T-helper 17 cell (primary cell): ENCODE data around the gene ADARB2. TPM values are rescaled to one million over a fixed set of nuclear protein-coding genes. Genes with fewer than 3 reads are reported as not detected.
A peak's percentile ranks its signal among the peaks of the same experiment; 100 is the strongest.
"Not testable (repeated sequence)": the region's sequence is repeated elsewhere in the genome, so short reads cannot be mapped to it uniquely, and the experiment has no call there.

Source experiments
- ATAC-seq: fragments of 150-1000 bp; cut with Tn5 transposase; 2 replicates; pipeline ENCODE4 v1.10.0; 2021; ENCODE audit warnings: mild to moderate bottlenecking, moderate library complexity
- DNase-seq, 3 donors: peaks; one replicate each; pipeline versions ENCODE4 v3.0.0 to v3.0.0-alpha.2; 2020 to 2021
- H3K9me3 ChIP-seq: one replicate; pipeline ENCODE4 v1.7.0; 2013; ENCODE audit warnings: low read length, mild to moderate bottlenecking; ENCODE audit not compliant: control insufficient read depth, poor library complexity, severe bottlenecking
- H3K27ac Mint-ChIP-seq: one replicate; pipeline ENCODE4 v1.8.0; 2022; ENCODE audit warnings: mild to moderate bottlenecking, moderate library complexity, mixed read lengths
- H3K27me3 Mint-ChIP-seq: one replicate; pipeline ENCODE4 v1.8.0; 2022; ENCODE audit warnings: mixed read lengths
- H3K36me3 Mint-ChIP-seq: one replicate; pipeline ENCODE4 v1.8.0; 2022; ENCODE audit warnings: low read depth, mixed read lengths
- H3K4me1 Mint-ChIP-seq: one replicate; pipeline ENCODE4 v1.8.0; 2022; ENCODE audit warnings: mild to moderate bottlenecking, mixed read lengths
- H3K4me3 Mint-ChIP-seq: one replicate; pipeline ENCODE4 v1.8.0; 2022; ENCODE audit warnings: mild to moderate bottlenecking, moderate library complexity, mixed read lengths
- total RNA-seq, 4 donors: library from RNA in 2 of 4; stranded (reverse) in 2 of 4; gene quantifications; one replicate each; pipeline ENCODE4 v1.2.3 and lab custom pipeline; 2022 to 2026

ADARB2 gene
- total RNA-seq, 2 donors from 2014 or later, result 0.18 TPM; not detected in 1

DNA sequence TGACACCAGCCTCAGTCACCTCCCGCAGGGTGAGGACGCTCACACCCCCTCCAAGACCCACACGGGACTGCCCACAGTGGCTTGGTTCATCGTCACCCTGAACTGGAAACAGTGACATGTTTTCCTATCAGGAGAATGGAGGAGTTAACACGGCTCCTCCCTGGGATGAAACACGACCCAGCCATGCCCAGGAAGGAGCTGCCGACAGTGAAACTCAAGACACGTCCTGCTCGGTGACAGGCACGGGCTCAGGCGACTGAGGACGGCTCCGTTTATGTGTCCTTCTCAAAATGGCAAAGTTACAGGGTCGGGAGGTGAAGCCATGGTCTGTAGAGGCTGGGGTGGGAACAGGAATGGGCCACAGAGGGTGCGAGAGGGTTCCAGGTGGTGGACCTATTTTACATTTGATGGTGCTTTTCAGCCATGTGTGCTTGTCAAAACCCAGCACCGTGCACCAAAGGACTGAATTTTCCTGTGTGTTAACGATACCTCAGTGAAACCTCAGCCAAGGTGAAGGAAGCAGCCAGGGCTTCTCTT, 272.4 kb downstream of the ADARB2 start:
- Mint-ChIP-seq H3K4me3 (no peak overlapping the region), H3K27me3 (peaks cover 8% of the 10 kb centered on the region), H3K36me3 (no peaks in the 10 kb centered on the region), H3K27ac (no peak overlapping the region), H3K4me1 (no peaks in the 10 kb centered on the region)
- H3K9me3 ChIP-seq, result no peaks in the 10 kb centered on the region
- ATAC-seq (no peak), DNase-seq (no peak)

DNA sequence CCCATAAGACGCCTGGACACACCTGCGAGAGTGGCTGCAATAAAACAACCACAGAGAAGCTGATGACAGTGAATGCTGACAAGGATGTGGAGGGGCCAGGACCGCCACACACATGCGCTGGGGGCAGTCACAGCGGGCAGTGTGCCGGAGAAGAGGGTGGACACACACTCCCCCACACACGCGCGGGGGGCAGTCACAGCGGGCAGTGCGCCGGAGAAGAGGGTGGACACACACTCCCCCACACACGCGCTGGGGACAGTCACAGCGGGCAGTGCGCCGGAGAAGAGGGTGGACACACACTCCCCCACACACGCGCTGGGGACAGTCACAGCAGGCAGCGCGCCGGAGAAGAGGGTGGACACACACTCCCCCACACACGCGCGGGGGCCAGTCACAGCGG, 273.4 kb downstream of the ADARB2 start:
- not testable (repeated sequence) for H3K27me3 Mint-ChIP-seq, H3K4me1 Mint-ChIP-seq, H3K4me3 Mint-ChIP-seq, DNase-seq, H3K27ac Mint-ChIP-seq, H3K36me3 Mint-ChIP-seq, ATAC-seq, H3K9me3 ChIP-seq

DNA sequence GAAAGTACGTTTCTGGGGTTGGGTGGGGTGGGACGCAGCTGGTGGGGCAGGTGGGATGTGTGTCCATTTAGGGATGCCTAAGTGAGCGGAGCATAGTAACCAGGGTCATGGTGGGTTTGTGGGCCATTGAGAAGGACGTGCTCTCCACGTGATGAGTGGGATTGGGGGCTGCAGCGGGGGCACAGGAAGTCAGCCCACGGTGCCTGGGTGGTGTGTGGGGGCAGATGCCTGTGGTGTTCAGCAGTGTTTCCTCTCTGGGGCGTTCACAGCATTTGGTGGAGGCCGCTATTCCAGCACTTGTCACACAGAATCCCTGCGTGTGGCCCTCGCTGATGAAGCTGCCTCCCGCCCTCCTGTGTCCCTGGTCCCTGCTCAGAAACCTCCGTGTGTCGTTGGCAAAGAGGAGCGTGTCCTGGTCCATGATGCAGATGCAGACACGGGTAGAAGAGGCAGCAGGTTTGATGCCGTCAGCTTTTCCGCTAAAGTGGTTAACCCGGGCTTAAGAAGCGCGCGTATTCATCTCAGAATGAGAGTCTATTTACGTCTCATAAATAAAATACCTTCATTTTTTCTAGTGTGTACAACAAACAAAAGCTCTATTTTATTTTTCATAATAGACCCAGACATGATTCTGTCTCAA, 274.2 kb downstream of the ADARB2 start:
- Mint-ChIP-seq H3K4me1 (no peaks in the 10 kb centered on the region), H3K36me3 (no peaks in the 10 kb centered on the region), H3K27me3 (peaks cover 7% of the 10 kb centered on the region), H3K27ac (peak overlapping the region; percentile 30), H3K4me3 (no peak overlapping the region)
- ATAC-seq, result no peak
- no peak for DNase-seq
- H3K9me3 ChIP-seq, result no peaks in the 10 kb centered on the region

DNA sequence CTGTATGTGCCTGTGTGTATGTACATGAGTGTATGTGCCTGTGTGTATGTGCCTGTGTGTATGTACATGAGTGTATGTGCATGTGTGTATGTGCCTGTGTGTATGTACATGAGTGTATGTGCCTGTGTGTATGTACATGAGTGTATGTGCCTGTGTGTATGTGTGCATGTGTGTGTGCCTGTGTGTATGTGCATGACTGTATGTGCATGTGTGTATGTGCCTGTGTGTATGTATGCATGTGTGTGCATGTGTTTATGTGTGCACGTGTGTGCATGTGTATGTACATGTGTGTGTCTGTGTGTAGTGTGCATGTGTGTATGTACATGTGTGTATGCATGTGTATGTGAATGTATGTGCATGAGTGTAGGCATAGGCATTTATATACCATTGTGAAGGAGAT, 274.8 kb downstream of the ADARB2 start:
- DNase-seq (no peak), ATAC-seq (no peak)
- H3K4me3 Mint-ChIP-seq, result no peak overlapping the region

GRCh38 chr10:1462032-1462431, 275.3 kb downstream of the ADARB2 start:
- H3K27ac Mint-ChIP-seq, result no peak overlapping the region
- DNase-seq (no peak), ATAC-seq (no peak)
- no peak overlapping the region for H3K4me3 Mint-ChIP-seq
- peaks cover 14% of the 10 kb centered on the region for H3K27me3 Mint-ChIP-seq
- no peaks in the 10 kb centered on the region for H3K4me1 Mint-ChIP-seq
- H3K9me3 ChIP-seq, result no peaks in the 10 kb centered on the region
- H3K36me3 Mint-ChIP-seq, result no peaks in the 10 kb centered on the region

More for the DNA sequence above, 274.8 kb downstream of the ADARB2 start:
- H3K27me3 Mint-ChIP-seq, result peaks cover 13% of the 10 kb centered on the region
- H3K36me3 Mint-ChIP-seq, result no peaks in the 10 kb centered on the region
- H3K4me1 Mint-ChIP-seq, result no peaks in the 10 kb centered on the region
- H3K27ac Mint-ChIP-seq, result no peak overlapping the region
- H3K9me3 ChIP-seq, result no peaks in the 10 kb centered on the region

- ATAC-seq (no peak), DNase-seq (no peak)
- Mint-ChIP-seq H3K36me3 (no peaks in the 10 kb centered on the region), H3K27me3 (peaks cover 17% of the 10 kb centered on the region), H3K27ac (no peak overlapping the region), H3K4me1 (no peaks in the 10 kb centered on the region), H3K4me3 (no peak overlapping the region)
- H3K9me3 ChIP-seq, result no peaks in the 10 kb centered on the region
These were observed 276.3 kb downstream of the ADARB2 start for GRCh38 chr10:1461016-1461415.

GRCh38 chr10:1459664-1460063, 277.7 kb downstream of the ADARB2 start:
- H3K4me1 Mint-ChIP-seq, H3K9me3 ChIP-seq, ATAC-seq, H3K36me3 Mint-ChIP-seq, DNase-seq, H3K27ac Mint-ChIP-seq, H3K4me3 Mint-ChIP-seq: not testable (repeated sequence)
- H3K27me3 Mint-ChIP-seq, result peaks cover 16% of the 10 kb centered on the region

- ATAC-seq (no peak), DNase-seq (no peak)
- H3K9me3 ChIP-seq, result no peaks in the 10 kb centered on the region
- Mint-ChIP-seq H3K4me1 (peaks cover 3% of the 10 kb centered on the region), H3K27me3 (peaks cover 26% of the 10 kb centered on the region), H3K27ac (no peak overlapping the region), H3K4me3 (no peak overlapping the region), H3K36me3 (no peaks in the 10 kb centered on the region)
These were observed 282.4 kb downstream of the ADARB2 start for GRCh38 chr10:1454951-1455350.

- no peak overlapping the region for H3K27ac Mint-ChIP-seq
- peaks cover 3% of the 10 kb centered on the region for H3K4me1 Mint-ChIP-seq
- H3K36me3 Mint-ChIP-seq, result no peaks in the 10 kb centered on the region
- ATAC-seq (peak; percentile 64), DNase-seq (no peak)
- H3K4me3 Mint-ChIP-seq, result peak overlapping the region; percentile 15
- no peaks in the 10 kb centered on the region for H3K9me3 ChIP-seq
- H3K27me3 Mint-ChIP-seq, result peaks cover 27% of the 10 kb centered on the region
These were observed 282.9 kb downstream of the ADARB2 start for GRCh38 chr10:1454428-1454827.

DNA sequence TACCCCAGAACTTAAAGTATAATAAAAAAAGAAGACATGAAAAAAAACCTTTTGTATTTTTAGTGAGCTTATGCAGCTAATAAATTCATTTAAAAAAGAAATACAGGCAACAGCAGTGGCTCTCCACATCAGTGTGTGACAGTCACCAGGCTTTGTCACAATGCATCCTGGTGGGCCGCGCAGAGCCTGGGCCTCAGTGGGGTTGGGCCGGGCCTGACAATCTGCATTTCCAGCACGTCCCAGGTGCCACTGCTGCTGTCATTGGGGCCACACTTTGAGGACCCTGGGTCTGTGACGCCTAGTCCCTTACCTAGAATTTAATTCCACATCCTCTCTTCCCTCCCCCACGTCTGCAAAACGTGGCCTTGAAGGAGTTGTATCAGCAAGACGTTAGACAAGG, 284.5 kb downstream of the ADARB2 start:
- Mint-ChIP-seq H3K27ac (no peak overlapping the region), H3K4me1 (peaks cover 3% of the 10 kb centered on the region), H3K4me3 (no peak overlapping the region), H3K36me3 (no peaks in the 10 kb centered on the region), H3K27me3 (peaks cover 26% of the 10 kb centered on the region)
- DNase-seq, result no peak
- no peaks in the 10 kb centered on the region for H3K9me3 ChIP-seq
- no peak for ATAC-seq

DNA sequence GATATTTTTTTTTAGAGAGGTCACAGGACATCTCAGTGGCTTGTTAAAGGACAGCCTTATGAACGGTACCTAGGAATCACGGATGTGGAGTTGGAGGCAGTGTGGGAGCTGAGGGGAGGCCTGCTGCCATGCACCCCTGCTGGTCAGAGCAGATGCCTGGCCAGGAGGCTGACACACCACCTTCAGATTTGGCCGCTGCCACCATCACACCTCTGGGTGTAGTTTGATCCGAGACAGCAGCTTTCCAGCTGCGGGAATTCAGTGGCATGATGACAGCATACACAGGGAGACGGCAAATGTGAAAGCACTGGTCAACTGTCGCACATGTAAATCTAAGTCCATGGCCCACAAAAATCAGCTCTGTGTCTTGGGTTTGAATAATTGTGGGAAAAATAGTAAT, 285.4 kb downstream of the ADARB2 start:
- DNase-seq (no peak), ATAC-seq (no peak)
- Mint-ChIP-seq H3K4me3 (no peak overlapping the region), H3K27me3 (peaks cover 23% of the 10 kb centered on the region), H3K27ac (no peak overlapping the region), H3K36me3 (no peaks in the 10 kb centered on the region), H3K4me1 (peaks cover 3% of the 10 kb centered on the region)
- no peaks in the 10 kb centered on the region for H3K9me3 ChIP-seq

DNA sequence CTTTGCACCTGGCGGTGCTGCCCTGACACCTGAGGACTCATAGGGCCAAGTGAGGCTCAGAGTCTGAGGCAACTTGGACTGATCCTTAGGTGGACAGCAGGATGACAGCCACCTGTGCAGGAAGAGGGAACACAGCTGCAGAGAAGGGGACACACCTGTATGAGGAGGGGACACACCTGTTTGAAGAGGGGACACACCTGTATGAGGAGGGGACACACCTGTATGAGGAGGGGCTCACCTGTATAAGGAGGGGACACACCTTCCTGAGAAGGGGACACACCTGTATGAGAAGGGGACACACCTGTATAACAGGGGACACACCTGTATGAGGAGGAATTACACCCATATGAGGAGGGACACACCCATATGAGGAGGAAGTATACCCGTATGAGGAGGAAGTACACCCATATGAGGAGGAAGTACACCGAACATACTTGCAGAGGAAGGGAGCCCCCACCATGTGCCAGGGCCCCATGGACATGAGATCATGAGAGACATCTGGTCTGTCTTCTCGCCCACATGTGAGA, 285.9 kb downstream of the ADARB2 start:
- DNase-seq, result no peak
- Mint-ChIP-seq H3K36me3 (no peaks in the 10 kb centered on the region), H3K4me1 (peaks cover 3% of the 10 kb centered on the region), H3K27ac (no peak overlapping the region), H3K4me3 (no peak overlapping the region), H3K27me3 (peaks cover 21% of the 10 kb centered on the region)
- no peak for ATAC-seq
- no peaks in the 10 kb centered on the region for H3K9me3 ChIP-seq

GRCh38 chr10:1449572-1450205, 287.6 kb downstream of the ADARB2 start:
- no peak overlapping the region for H3K4me3 Mint-ChIP-seq
- H3K27ac Mint-ChIP-seq, result no peak overlapping the region
- H3K9me3 ChIP-seq, result no peaks in the 10 kb centered on the region
- DNase-seq (no peak), ATAC-seq (no peak)
- H3K36me3 Mint-ChIP-seq, result no peaks in the 10 kb centered on the region
- peaks cover 15% of the 10 kb centered on the region for H3K27me3 Mint-ChIP-seq
- peaks cover 3% of the 10 kb centered on the region for H3K4me1 Mint-ChIP-seq

GRCh38 chr10:1449021-1449420, 288.3 kb downstream of the ADARB2 start:
- DNase-seq (no peak), ATAC-seq (no peak)
- Mint-ChIP-seq H3K4me3 (no peak overlapping the region), H3K27me3 (peaks cover 15% of the 10 kb centered on the region), H3K4me1 (no peaks in the 10 kb centered on the region), H3K36me3 (no peaks in the 10 kb centered on the region), H3K27ac (no peak overlapping the region)
- no peaks in the 10 kb centered on the region for H3K9me3 ChIP-seq
